ENCODE results near the gene CMSS1.

CMSS1 gene

GRCh38 chr3:100149130-100149529 lies 331.5 kb downstream of the CMSS1 start:
- DNase-seq (ENCODE audit: low read depth) = no peak

GRCh38 chr3:100149713-100150415 lies 332.2 kb downstream of the CMSS1 start:
- DNase-seq (ENCODE audit: low read depth) = no peak

- no peak for DNase-seq (ENCODE audit: low read depth)
Observed at GRCh38 chr3:100150473-100150872, 332.8 kb downstream of the CMSS1 start.

GRCh38 chr3:100151024-100151707 lies 333.5 kb downstream of the CMSS1 start:
- DNase-seq (ENCODE audit: low read depth) = no peak

GRCh38 chr3:100154171-100154570 lies 336.5 kb downstream of the CMSS1 start:
- no peak for DNase-seq (ENCODE audit: low read depth)

- no peak for DNase-seq (ENCODE audit: low read depth)
Observed at GRCh38 chr3:100155128-100155527, 337.5 kb downstream of the CMSS1 start.

- DNase-seq (ENCODE audit: low read depth) = no peak
Observed at GRCh38 chr3:100155590-100155989, 337.9 kb downstream of the CMSS1 start.

- no peak for DNase-seq (ENCODE audit: low read depth)
Observed at GRCh38 chr3:100157685-100158084, 340.0 kb downstream of the CMSS1 start.

GRCh38 chr3:100158918-100159330 lies 341.3 kb downstream of the CMSS1 start:
- no peak for DNase-seq (ENCODE audit: low read depth)

- no peak for DNase-seq (ENCODE audit: low read depth)
Observed at GRCh38 chr3:100159331-100160153, 341.9 kb downstream of the CMSS1 start.

GRCh38 chr3:100160521-100160920 lies 342.9 kb downstream of the CMSS1 start:
- DNase-seq (ENCODE audit: low read depth) = no peak

- DNase-seq (ENCODE audit: low read depth) = no peak
Observed at GRCh38 chr3:100163787-100164186, 346.1 kb downstream of the CMSS1 start.

GRCh38 chr3:100164743-100165142 lies 347.1 kb downstream of the CMSS1 start:
- DNase-seq (ENCODE audit: low read depth) = no peak

- DNase-seq (ENCODE audit: low read depth) = no peak
Observed at GRCh38 chr3:100165926-100166550, 348.4 kb downstream of the CMSS1 start.

- no peak for DNase-seq (ENCODE audit: low read depth)
Observed at GRCh38 chr3:100169201-100169920, 351.7 kb downstream of the CMSS1 start.

- no peak for DNase-seq (ENCODE audit: low read depth)
Observed at GRCh38 chr3:100170486-100170885, 352.8 kb downstream of the CMSS1 start.

- no peak for DNase-seq (ENCODE audit: low read depth)
Observed at GRCh38 chr3:100171211-100171914, 353.7 kb downstream of the CMSS1 start.

- no peak for DNase-seq (ENCODE audit: low read depth)
Observed at GRCh38 chr3:100173961-100174360, 356.3 kb downstream of the CMSS1 start.

- DNase-seq (ENCODE audit: low read depth) = no peak
Observed at GRCh38 chr3:100175637-100176280, 358.1 kb downstream of the CMSS1 start.

GRCh38 chr3:100179692-100180349 lies 362.2 kb downstream of the CMSS1 start:
- DNase-seq (ENCODE audit: low read depth) = no peak

Measured in stimulated activated CD8-positive, alpha-beta memory T cell treated with anti-CD3 and anti-CD28 coated beads, Interleukin-4, amount 100 ng/mL, for 24 hours (primary cell).